ENCODE data around the gene DNASE1. TPM values are rescaled to one million over a fixed set of nuclear protein-coding genes. Genes with fewer than 3 reads are reported as not detected.

DNASE1 gene
- total RNA-seq, 1 experiment from 2014 or later = 11.0 TPM

GRCh38 chr16:3702082-3702481 is 47.6 kb downstream of the DNASE1 start:
- no peak for DNase-seq (ENCODE audit: low read depth, low spot score)
- H3K9me3 ChIP-seq (ENCODE audit: control insufficient read depth in 1 of 2, insufficient read depth in 1 of 2, low read depth in 1 of 2, low read length in 2 of 2) = no peaks in the 10 kb centered on the region
- TF ChIP-seq EZH2 (IDR thresholded peaks at IDR 0.05) (no peak), MAX (IDR thresholded peaks at IDR 0.05) (no peak), ATF3 (IDR thresholded peaks at IDR 0.05) (no peak), POLR2AphosphoS5 (IDR thresholded peaks at IDR 0.05; ENCODE audit: low read depth, low read length) (no peak), CEBPB (IDR thresholded peaks at IDR 0.05; ENCODE audit: low read depth) (no peak), ZFX (IDR thresholded peaks at IDR 0.05) (no peak), JUND (IDR thresholded peaks at IDR 0.05) (no peak), RAD21 (IDR thresholded peaks at IDR 0.05; ENCODE audit: low read depth) (no peak), SRF (IDR thresholded peaks at IDR 0.05; ENCODE audit: low read depth) (no peak), FOSL1 (IDR thresholded peaks at IDR 0.05; ENCODE audit: low read depth) (no peak), POLR2A (IDR thresholded peaks at IDR 0.05; ENCODE audit: borderline replicate concordance, extremely low read depth, insufficient read depth, insufficient read length) (no peak)
- POLR2A ChIA-PET = no interaction called here
- H3K36me3 ChIP-seq (ENCODE audit: control insufficient read depth in 1 of 2, insufficient read depth in 2 of 2, low read length in 2 of 2) = no peaks in the 10 kb centered on the region; a peak in 4 of 4 replicates
- CTCF ChIA-PET = interaction anchor here (1.3 kb wide), 1 partner anchor 12 kb away, joined by 3 read pairs; no protein-coding TSS in a partner anchor
- no peak overlapping the region for H3K27ac ChIP-seq (ENCODE audit: low read depth, low read length)
- intact Hi-C loops (cut with micrococcal nuclease) = no loop called here
- ATAC-seq = no peak
- BruUV-seq (replicated peaks) = no TSS peak
- H2AFZ ChIP-seq (ENCODE audit: low read depth, low read length, poor library complexity, severe bottlenecking) = no peak overlapping the region
- peaks cover 10% of the 10 kb centered on the region; the same call in 1 of the 2 replicates for H4K20me1 ChIP-seq (ENCODE audit: insufficient read depth)
- no peak overlapping the region for H3K4me2 ChIP-seq (ENCODE audit: low read length)
- H3K79me2 ChIP-seq (ENCODE audit: insufficient read depth, low read length) = peaks cover 96% of the 10 kb centered on the region
- H3K9me2 ChIP-seq (ENCODE audit: insufficient read depth) = no peaks in the 10 kb centered on the region
- RAD21 ChIA-PET (ENCODE audit: low non-redundant PET in 1 of 2, low total read pairs in 2 of 2, uncharacterized antibody in 2 of 2, unreplicated experiment in 2 of 2) = no interaction called here
- H3K9ac ChIP-seq (ENCODE audit: low read length) = no peak overlapping the region
- no peak overlapping the region for H3K4me3 ChIP-seq (replicated peaks in 1 of 2; ENCODE audit: low read depth in 1 of 2, low read length in 2 of 2)
- no peaks in the 10 kb centered on the region for H3K4me1 ChIP-seq (ENCODE audit: control insufficient read depth in 1 of 2, insufficient read depth in 2 of 2, low read length in 2 of 2)
- H3K27me3 ChIP-seq (ENCODE audit: insufficient read depth, low read length) = no peaks in the 10 kb centered on the region

GRCh38 chr16:3706253-3707012 is 51.9 kb downstream of the DNASE1 start:
- intact Hi-C loops (cut with micrococcal nuclease) = no loop called here
- Histone ChIP-seq H4K20me1 (ENCODE audit: insufficient read depth) (peaks cover 7% of the 10 kb centered on the region; the same call in 1 of the 2 replicates), H3K9me2 (ENCODE audit: insufficient read depth) (no peaks in the 10 kb centered on the region), H3K4me1 (ENCODE audit: control insufficient read depth in 1 of 2, insufficient read depth in 2 of 2, low read length in 2 of 2) (no peaks in the 10 kb centered on the region), H3K79me2 (ENCODE audit: insufficient read depth, low read length) (peaks cover 97% of the 10 kb centered on the region), H3K9ac (ENCODE audit: low read length) (no peak overlapping the region), H3K27ac (ENCODE audit: low read depth, low read length) (no peak overlapping the region), H3K9me3 (ENCODE audit: control insufficient read depth in 1 of 2, insufficient read depth in 1 of 2, low read depth in 1 of 2, low read length in 2 of 2) (no peaks in the 10 kb centered on the region), H3K27me3 (ENCODE audit: insufficient read depth, low read length) (no peaks in the 10 kb centered on the region), H2AFZ (ENCODE audit: low read depth, low read length, poor library complexity, severe bottlenecking) (no peak overlapping the region), H3K4me2 (ENCODE audit: low read length) (no peak overlapping the region), H3K36me3 (ENCODE audit: control insufficient read depth in 1 of 2, insufficient read depth in 2 of 2, low read length in 2 of 2) (peaks cover 0 to 4% of the 10 kb centered on the region in 2 experiments; a peak in 2 of 4 replicates), H3K4me3 (replicated peaks in 1 of 2; ENCODE audit: low read depth in 1 of 2, low read length in 2 of 2) (no peak overlapping the region)
- ATAC-seq (no peak), DNase-seq (ENCODE audit: low read depth, low spot score) (no peak)
- TF ChIP-seq FOSL1 (IDR thresholded peaks at IDR 0.05; ENCODE audit: low read depth) (no peak), CBX3 (IDR thresholded peaks at IDR 0.05; ENCODE audit: low read depth) (no peak), POLR2A (IDR thresholded peaks at IDR 0.05; ENCODE audit: borderline replicate concordance, extremely low read depth, insufficient read depth, insufficient read length) (no peak), JUND (IDR thresholded peaks at IDR 0.05) (no peak), ELF1 (IDR thresholded peaks at IDR 0.05; ENCODE audit: borderline replicate concordance, low read depth) (no peak), MAX (IDR thresholded peaks at IDR 0.05) (no peak), CTCF (IDR thresholded peaks at IDR 0.05 in 2 of 3, conservative IDR thresholded peaks at IDR 0.05 in 1 of 3; ENCODE audit: borderline replicate concordance in 1 of 3, insufficient read depth in 1 of 3, low read depth in 2 of 3, low read length in 2 of 3) (no peak), SRF (IDR thresholded peaks at IDR 0.05; ENCODE audit: low read depth) (no peak), POLR2AphosphoS5 (IDR thresholded peaks at IDR 0.05; ENCODE audit: low read depth, low read length) (no peak), TCF7L2 (IDR thresholded peaks at IDR 0.05; ENCODE audit: borderline replicate concordance, extremely low read depth, insufficient read depth, insufficient read length) (no peak), SIN3A (IDR thresholded peaks at IDR 0.05; ENCODE audit: low read depth) (no peak)
- ChIA-PET POLR2A (no interaction called here), CTCF (no interaction called here), RAD21 (ENCODE audit: low non-redundant PET in 1 of 2, low total read pairs in 2 of 2, uncharacterized antibody in 2 of 2, unreplicated experiment in 2 of 2) (no interaction called here)
- BruUV-seq (replicated peaks) = no TSS peak

Data from HCT116 (cell line).